ENCODE data around the gene ANKRD52. TPM values are rescaled to one million over a fixed set of nuclear protein-coding genes. Genes with fewer than 3 reads are reported as not detected.

Gene ANKRD52
- total and polyA plus RNA-seq, 9 of the 15 experiments (the other 6 are each of a cell fraction or from before 2014, with no cell fraction given): 0.52 to 46.8 (median 7.9) TPM

- TF ChIP-seq JUND (IDR thresholded peaks at IDR 0.05; ENCODE audit: borderline replicate concordance, low read depth, low read length) (peak; percentile 41; the same call in 1 of the 2 replicates), JUND (tag; IDR thresholded peaks at IDR 0.05; ENCODE audit: borderline replicate concordance, low read depth, low read length) (no peak; the same call in 2 of the 3 replicates), ELF1 (tag; IDR thresholded peaks at IDR 0.05) (peak; percentile 6; the same call in 1 of the 2 replicates), PTRF (tag; IDR thresholded peaks at IDR 0.05) (no peak), NRF1 (conservative IDR thresholded peaks at IDR 0.05 in 1 of 2, IDR thresholded peaks at IDR 0.05 in 1 of 2) (peak; percentile 87 to 88), NR2F6 (CRISPR knock-in tag; IDR thresholded peaks at IDR 0.05) (no peak), ESRRA (IDR thresholded peaks at IDR 0.05; ENCODE audit: borderline replicate concordance, low read depth) (peak; percentile 99; the same call in 1 of the 2 replicates), SMARCA5 (IDR thresholded peaks at IDR 0.05) (no peak), SRSF3 (IDR thresholded peaks at IDR 0.05; ENCODE audit: insufficient read depth, low read length) (no peak), FOXM1 (IDR thresholded peaks at IDR 0.05; ENCODE audit: low read depth) (no peak), FOXM1 (CRISPR knock-in tag; IDR thresholded peaks at IDR 0.05; ENCODE audit: low read depth) (peak; percentile 88; the same call in 1 of the 2 replicates), ZNF668 (CRISPR knock-in tag; IDR thresholded peaks at IDR 0.05) (no peak), TOE1 (IDR thresholded peaks at IDR 0.05; ENCODE audit: borderline replicate concordance) (peak; percentile 11; the same call in 1 of the 2 replicates), TOE1 (CRISPR knock-in tag; IDR thresholded peaks at IDR 0.05; ENCODE audit: borderline replicate concordance, low read depth) (peak; percentile 96; the same call in 1 of the 2 replicates), TARDBP (IDR thresholded peaks at IDR 0.05) (no peak), ZBTB33 (CRISPR knock-in tag; IDR thresholded peaks at IDR 0.05) (peak; percentile 62), PURB (CRISPR knock-in tag; IDR thresholded peaks at IDR 0.05; ENCODE audit: low read depth) (no peak)
- TF ChIP-seq, protein P1, sequence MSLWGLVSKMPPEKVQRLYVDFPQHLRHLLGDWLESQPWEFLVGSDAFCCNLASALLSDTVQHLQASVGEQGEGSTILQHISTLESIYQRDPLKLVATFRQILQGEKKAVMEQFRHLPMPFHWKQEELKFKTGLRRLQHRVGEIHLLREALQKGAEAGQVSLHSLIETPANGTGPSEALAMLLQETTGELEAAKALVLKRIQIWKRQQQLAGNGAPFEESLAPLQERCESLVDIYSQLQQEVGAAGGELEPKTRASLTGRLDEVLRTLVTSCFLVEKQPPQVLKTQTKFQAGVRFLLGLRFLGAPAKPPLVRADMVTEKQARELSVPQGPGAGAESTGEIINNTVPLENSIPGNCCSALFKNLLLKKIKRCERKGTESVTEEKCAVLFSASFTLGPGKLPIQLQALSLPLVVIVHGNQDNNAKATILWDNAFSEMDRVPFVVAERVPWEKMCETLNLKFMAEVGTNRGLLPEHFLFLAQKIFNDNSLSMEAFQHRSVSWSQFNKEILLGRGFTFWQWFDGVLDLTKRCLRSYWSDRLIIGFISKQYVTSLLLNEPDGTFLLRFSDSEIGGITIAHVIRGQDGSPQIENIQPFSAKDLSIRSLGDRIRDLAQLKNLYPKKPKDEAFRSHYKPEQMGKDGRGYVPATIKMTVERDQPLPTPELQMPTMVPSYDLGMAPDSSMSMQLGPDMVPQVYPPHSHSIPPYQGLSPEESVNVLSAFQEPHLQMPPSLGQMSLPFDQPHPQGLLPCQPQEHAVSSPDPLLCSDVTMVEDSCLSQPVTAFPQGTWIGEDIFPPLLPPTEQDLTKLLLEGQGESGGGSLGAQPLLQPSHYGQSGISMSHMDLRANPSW (CRISPR knock-in tag; IDR thresholded peaks at IDR 0.05): no peak
- TF ChIP-seq, protein P2, sequence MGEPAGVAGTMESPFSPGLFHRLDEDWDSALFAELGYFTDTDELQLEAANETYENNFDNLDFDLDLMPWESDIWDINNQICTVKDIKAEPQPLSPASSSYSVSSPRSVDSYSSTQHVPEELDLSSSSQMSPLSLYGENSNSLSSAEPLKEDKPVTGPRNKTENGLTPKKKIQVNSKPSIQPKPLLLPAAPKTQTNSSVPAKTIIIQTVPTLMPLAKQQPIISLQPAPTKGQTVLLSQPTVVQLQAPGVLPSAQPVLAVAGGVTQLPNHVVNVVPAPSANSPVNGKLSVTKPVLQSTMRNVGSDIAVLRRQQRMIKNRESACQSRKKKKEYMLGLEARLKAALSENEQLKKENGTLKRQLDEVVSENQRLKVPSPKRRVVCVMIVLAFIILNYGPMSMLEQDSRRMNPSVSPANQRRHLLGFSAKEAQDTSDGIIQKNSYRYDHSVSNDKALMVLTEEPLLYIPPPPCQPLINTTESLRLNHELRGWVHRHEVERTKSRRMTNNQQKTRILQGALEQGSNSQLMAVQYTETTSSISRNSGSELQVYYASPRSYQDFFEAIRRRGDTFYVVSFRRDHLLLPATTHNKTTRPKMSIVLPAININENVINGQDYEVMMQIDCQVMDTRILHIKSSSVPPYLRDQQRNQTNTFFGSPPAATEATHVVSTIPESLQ (CRISPR knock-in tag; IDR thresholded peaks at IDR 0.05): peak; percentile 80; the same call in 1 of the 2 replicates
- TF ChIP-seq, protein P3, sequence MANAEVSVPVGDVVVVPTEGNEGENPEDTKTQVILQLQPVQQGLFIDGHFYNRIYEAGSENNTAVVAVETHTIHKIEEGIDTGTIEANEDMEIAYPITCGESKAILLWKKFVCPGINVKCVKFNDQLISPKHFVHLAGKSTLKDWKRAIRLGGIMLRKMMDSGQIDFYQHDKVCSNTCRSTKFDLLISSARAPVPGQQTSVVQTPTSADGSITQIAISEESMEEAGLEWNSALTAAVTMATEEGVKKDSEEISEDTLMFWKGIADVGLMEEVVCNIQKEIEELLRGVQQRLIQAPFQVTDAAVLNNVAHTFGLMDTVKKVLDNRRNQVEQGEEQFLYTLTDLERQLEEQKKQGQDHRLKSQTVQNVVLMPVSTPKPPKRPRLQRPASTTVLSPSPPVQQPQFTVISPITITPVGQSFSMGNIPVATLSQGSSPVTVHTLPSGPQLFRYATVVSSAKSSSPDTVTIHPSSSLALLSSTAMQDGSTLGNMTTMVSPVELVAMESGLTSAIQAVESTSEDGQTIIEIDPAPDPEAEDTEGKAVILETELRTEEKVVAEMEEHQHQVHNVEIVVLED (CRISPR knock-in tag; IDR thresholded peaks at IDR 0.05): peak; percentile 82
Observed at GRCh38 chr12:56299853-56300643, 41.9 kb upstream of the ANKRD52 start, which contains the start of gene CS (continued).

All from K562 (cell line).